Esophagus muscularis mucosa (tissue), 4 donors: ENCODE results near the gene ZNF502. TPM values are rescaled to one million over a fixed set of nuclear protein-coding genes. Genes with fewer than 3 reads are reported as not detected.
A peak's percentile ranks its signal among the peaks of the same experiment; 100 is the strongest.

ENCODE experiments used
- DNase-seq: peaks from one replicate; pipeline ENCODE4 v3.0.0-alpha.2; 2017; ENCODE audit errors: extremely low spot score
- H3K27ac ChIP-seq, 4 donors: fragments of 200-600 bp; sonication (generic); replicated peaks in 1 of 4; 1 replicate in 3 of 4; 2 replicates in 1 of 4; pipeline ENCODE4 v1.5.1; 2016 to 2019; ENCODE audit warnings: mild to moderate bottlenecking in 1 of 4
- H3K27me3 ChIP-seq, 4 donors: fragments of 200-600 bp; sonication (generic); one replicate each; pipeline versions ENCODE4 v1.5.1 to v1.6.0; 2016 to 2019
- H3K36me3 ChIP-seq, 4 donors: fragments of 200-600 bp; sonication (generic); one replicate each; pipeline ENCODE4 v1.5.1; 2016 to 2019
- H3K4me1 ChIP-seq, 4 donors: fragments of 200-600 bp; sonication (generic); one replicate each; pipeline ENCODE4 v1.5.1; 2016 to 2019
- H3K4me3 ChIP-seq, 4 donors: fragments of 200-600 bp; sonication (generic); 1 replicate in 2 of 4; 2 replicates in 2 of 4; pipeline ENCODE4 v1.5.1; 2016 to 2019; ENCODE audit warnings: mild to moderate bottlenecking in 4 of 4, moderate library complexity in 1 of 4
- H3K9me3 ChIP-seq, 4 donors: fragments of 200-600 bp; sonication (generic); 1 replicate in 3 of 4; 2 replicates in 1 of 4; pipeline ENCODE4 v1.5.1; 2016 to 2019
- CTCF ChIP-seq, 3 experiments: fragments of 200-600 bp in 2 of 3; fragments of 450-650 bp in 1 of 3; sonication (generic) in 2 of 3; IDR thresholded peaks; one replicate each; pipeline ENCODE4 v1.5.1; 2017 to 2019; ENCODE audit warnings: antibody characterized with exemption in 3 of 3, mild to moderate bottlenecking in 2 of 3, moderate library complexity in 1 of 3
- EP300 ChIP-seq: sonication (generic); formaldehyde crosslinking; IDR thresholded peaks from one replicate; pipeline ENCODE4 v1.6.1; 2017; ENCODE audit warnings: antibody characterized with exemption
- POLR2A ChIP-seq: fragments of 450-650 bp; IDR thresholded peaks from one replicate; pipeline ENCODE4 v1.6.1; 2017; ENCODE audit warnings: antibody characterized with exemption, moderate library complexity, mild to moderate bottlenecking, low read depth
- POLR2AphosphoS5 ChIP-seq, 2 donors: sonication (generic); formaldehyde crosslinking; IDR thresholded peaks; one replicate each; pipeline ENCODE4 v1.6.1; 2017; ENCODE audit warnings: antibody characterized with exemption in 2 of 2
- WGBS: methylation state at CpG from one replicate; pipeline ENCODE4 v1.1.5; 2018; 5-methylcytosine and 5-hydroxymethylcytosine counted together
- intact Hi-C: fragments of 100-400 bp; cut with DNase I; formaldehyde crosslinking; loops from one replicate; pipeline ENCODE4 v1.15.1; 2023
- total RNA-seq, 4 donors: library from RNA; depleted of rRNA; stranded (reverse); fragments of >200 nt; gene quantifications; one replicate each; pipeline versions ENCODE4 v1.1.0 to v1.2.1, GENCODE V29; 2016

The ZNF502 gene
- total RNA-seq, 4 donors from 2014 or later, result 3.2 to 5.8 (median 5.4) TPM

GRCh38 chr3:44685128-44685800 lies 27.2 kb upstream of the ZNF502 start:
- intact Hi-C loops, result no loop called here

GRCh38 chr3:44687898-44688297 lies 24.6 kb upstream of the ZNF502 start:
- H3K9me3 ChIP-seq, result peaks cover 0 to 2% (median 0%) of the 10 kb centered on the region in 4 donors
- no peak overlapping the region for H3K4me3 ChIP-seq
- H3K4me1 ChIP-seq, result peaks cover 8 to 19% (median 12%) of the 10 kb centered on the region in 4 donors
- H3K27me3 ChIP-seq, result peaks cover 0 to 24% (median 0%) of the 10 kb centered on the region in 4 donors
- intact Hi-C loops, result no loop called here
- WGBS, result 72% methylated on average over 1 of the region's 1 CpG
- peaks cover 0 to 7% (median 3%) of the 10 kb centered on the region in 4 donors for H3K36me3 ChIP-seq
- TF ChIP-seq EP300, result no peak
- no peak for DNase-seq
- H3K27ac ChIP-seq, result no peak overlapping the region

More at GRCh38 chr3:44685128-44685800, 27.2 kb upstream of the ZNF502 start:
- Histone ChIP-seq H3K36me3 (peaks cover 0 to 7% (median 4%) of the 10 kb centered on the region in 4 donors), H3K27ac (peak overlapping the region; percentile 54 to 75 (median 68)), H3K4me3 (peak overlapping the region; percentile 68 to 89 (median 78)), H3K4me1 (peaks cover 8 to 19% (median 12%) of the 10 kb centered on the region in 4 donors), H3K27me3 (peaks cover 0 to 15% (median 0%) of the 10 kb centered on the region in 4 donors), H3K9me3 (peaks cover 0 to 3% (median 0%) of the 10 kb centered on the region in 4 donors)
- 2% methylated on average over 26 of the region's 48 CpGs for WGBS
- peak; percentile 43 to 45 for TF ChIP-seq POLR2AphosphoS5 (IDR thresholded peaks at IDR 0.05)
- TF ChIP-seq CTCF (IDR thresholded peaks at IDR 0.05), result no peak
- no peak for TF ChIP-seq POLR2A
- no peak for DNase-seq

GRCh38 chr3:44721231-44722102 lies 9.0 kb downstream of the ZNF502 start:
- Histone ChIP-seq H3K9me3 (peaks cover 29 to 98% (median 92%) of the 10 kb centered on the region in 4 donors), H3K4me1 (no peaks in the 10 kb centered on the region), H3K4me3 (no peak overlapping the region), H3K27me3 (no peaks in the 10 kb centered on the region), H3K36me3 (peaks cover 32 to 61% (median 47%) of the 10 kb centered on the region in 4 donors), H3K27ac (no peak overlapping the region)
- WGBS, result 93% methylated on average over 10 of the region's 10 CpGs
- TF ChIP-seq POLR2A (no peak), POLR2AphosphoS5 (IDR thresholded peaks at IDR 0.05) (no peak), CTCF (IDR thresholded peaks at IDR 0.05) (no peak), EP300 (no peak)
- intact Hi-C loops, result loop anchor here (10.0 kb wide), 1 partner anchor 77 kb away; the partner anchor contains the start of gene ZNF35
- no peak for DNase-seq

- Histone ChIP-seq H3K36me3 (peaks cover 32 to 59% (median 47%) of the 10 kb centered on the region in 4 donors), H3K4me3 (no peak overlapping the region), H3K9me3 (peaks cover 29 to 98% (median 90%) of the 10 kb centered on the region in 4 donors), H3K27me3 (no peaks in the 10 kb centered on the region), H3K27ac (no peak overlapping the region), H3K4me1 (no peaks in the 10 kb centered on the region)
- TF ChIP-seq POLR2AphosphoS5 (IDR thresholded peaks at IDR 0.05) (no peak), POLR2A (no peak), CTCF (IDR thresholded peaks at IDR 0.05) (no peak), EP300 (no peak)
- 100% methylated on average over 1 of the region's 1 CpG for WGBS
- intact Hi-C loops, result loop anchor here (10.0 kb wide), 1 partner anchor 77 kb away; the partner anchor contains the start of gene ZNF35
- no peak for DNase-seq
These were observed 9.6 kb downstream of the ZNF502 start for GRCh38 chr3:44722103-44722401.

GRCh38 chr3:44729384-44729910 lies 17.0 kb downstream of the ZNF502 start, which contains the start of gene ZNF501:
ZNF501 (plus strand) TSS chr3:44729635; CDS start chr3:44734422, 4,787 bp downstream.
- DNase-seq, result peak; percentile 98
- Histone ChIP-seq H3K27ac (peak within 1 kb of the TSS; percentile 44 to 78 (median 69)), H3K36me3 (peaks cover 31 to 40% (median 33%) of the 10 kb centered on the region in 4 donors), H3K4me1 (peaks cover 0 to 17% (median 16%) of the 10 kb centered on the region in 4 donors), H3K27me3 (no peaks in the 10 kb centered on the region), H3K9me3 (peaks cover 7 to 72% (median 57%) of the 10 kb centered on the region in 4 donors), H3K4me3 (peak within 1 kb of the TSS; percentile 64 to 85 (median 82))
- TF ChIP-seq POLR2A (no peak), POLR2AphosphoS5 (IDR thresholded peaks at IDR 0.05) (peak; percentile 85 to 95), CTCF (IDR thresholded peaks at IDR 0.05) (peak in 1 of 3 experiments; percentile 5)
- 3% methylated on average over 18 of the region's 46 CpGs for WGBS
- intact Hi-C loops, result loop anchor here (1.0 to 10.0 kb wide), 2 partner anchors 17 to 85 kb away; partner anchors contain the start of genes ZNF35 and ZNF502
